CD4-positive, alpha-beta T cell (primary cell): ENCODE data around the gene OXCT1. TPM values are rescaled to one million over a fixed set of nuclear protein-coding genes. Genes with fewer than 3 reads are reported as not detected.

Experiments
- ATAC-seq: fragments of 200-7000 bp; cut with Tn5 transposase; one replicate; pipeline ENCODE4 v1.10.0; 2022; ENCODE audit warnings: mild to moderate bottlenecking; ENCODE audit not compliant: poor library complexity
- CTCF ChIA-PET: fragments of 350-600 bp; sonication (Branson Sonifier 250); formaldehyde crosslinking; loops from one replicate; lab custom pipeline; 2021; ENCODE audit warnings: antibody characterized with exemption, inconsistent platforms; lab: Charles Lee
- POLR2A ChIA-PET: fragments of 350-600 bp; sonication (Branson Sonifier 250); formaldehyde crosslinking; loops from one replicate; lab custom pipeline; 2021; ENCODE audit warnings: antibody characterized with exemption, inconsistent platforms; lab: Charles Lee
- DNase-seq, 14 experiments: peaks; one replicate each; pipeline ENCODE4 v3.0.0-alpha.2; 2013 to 2020; ENCODE audit warnings: mixed read lengths in 2 of 14
- H3K27ac ChIP-seq, 2 donors: one replicate each; pipeline versions ENCODE4 v1.5.1 to v1.7.0; 2013; ENCODE audit warnings: low read length in 2 of 2, low read depth in 1 of 2, mild to moderate bottlenecking in 1 of 2
- H3K27me3 ChIP-seq, 2 experiments: 1 replicate in 1 of 2; 2 replicates in 1 of 2; pipeline versions ENCODE4 v1.6.1 to v1.7.0; 2013; ENCODE audit warnings: low read length in 2 of 2, control low read depth in 1 of 2, mild to moderate bottlenecking in 1 of 2, moderate library complexity in 1 of 2; ENCODE audit not compliant: insufficient read depth in 2 of 2, control insufficient read depth in 1 of 2
- H3K36me3 ChIP-seq: one replicate; pipeline ENCODE4 v1.6.1; 2013; ENCODE audit warnings: low read length, control low read depth; ENCODE audit not compliant: insufficient read depth
- H3K4me1 ChIP-seq: one replicate; pipeline ENCODE4 v1.6.1; 2013; ENCODE audit warnings: low read length, control low read depth; ENCODE audit not compliant: insufficient read depth
- H3K4me3 ChIP-seq: one replicate; pipeline ENCODE4 v1.5.1; 2013; ENCODE audit warnings: mild to moderate bottlenecking, low read length, moderate library complexity
- H3K9me3 ChIP-seq, 2 experiments: 1 replicate in 1 of 2; 2 replicates in 1 of 2; pipeline versions ENCODE4 v1.6.1 to v1.7.0; 2013; ENCODE audit warnings: low read length in 2 of 2, mild to moderate bottlenecking in 2 of 2, control low read depth in 1 of 2, moderate library complexity in 1 of 2; ENCODE audit not compliant: control insufficient read depth in 1 of 2, insufficient read depth in 1 of 2
- H3K27ac Mint-ChIP-seq: one replicate; pipeline ENCODE4 v1.8.0; 2020; ENCODE audit warnings: mixed read lengths
- H3K27me3 Mint-ChIP-seq: one replicate; pipeline ENCODE4 v1.8.0; 2021; ENCODE audit warnings: mixed read lengths
- H3K36me3 Mint-ChIP-seq: one replicate; pipeline ENCODE4 v1.8.0; 2021; ENCODE audit warnings: low read depth, mixed read lengths
- H3K4me1 Mint-ChIP-seq: one replicate; pipeline ENCODE4 v1.8.0; 2021; ENCODE audit warnings: low read depth, mixed read lengths
- H3K4me3 Mint-ChIP-seq: one replicate; pipeline ENCODE4 v1.8.0; 2020; ENCODE audit warnings: mild to moderate bottlenecking, mixed read lengths
- H3K9me3 Mint-ChIP-seq: one replicate; pipeline ENCODE4 v1.8.0; 2020; ENCODE audit warnings: mixed read lengths
- CTCF ChIP-seq: fragments of 200-600 bp; IDR thresholded peaks from one replicate; pipeline ENCODE4 v1.8.0; 2022; ENCODE audit warnings: antibody characterized with exemption, mild to moderate bottlenecking
- intact Hi-C, 2 experiments: fragments of 100-400 bp; cut with DNase I in 1 of 2; cut with micrococcal nuclease in 1 of 2; formaldehyde crosslinking; loops; one replicate each; pipeline versions ENCODE4 v1.15.1 to v1.9.0; 2023 to 2025; cut with DNase I, micrococcal nuclease
- total RNA-seq, 174 experiments: library from RNA in 2 of 174; stranded (reverse) in 2 of 174; gene quantifications; one replicate each; pipeline ENCODE4 v1.2.3 and lab custom pipeline; 2021 to 2026

OXCT1 gene
- total RNA-seq, 2 experiments from 2014 or later, result 14.7 to 15.3 TPM

DNA sequence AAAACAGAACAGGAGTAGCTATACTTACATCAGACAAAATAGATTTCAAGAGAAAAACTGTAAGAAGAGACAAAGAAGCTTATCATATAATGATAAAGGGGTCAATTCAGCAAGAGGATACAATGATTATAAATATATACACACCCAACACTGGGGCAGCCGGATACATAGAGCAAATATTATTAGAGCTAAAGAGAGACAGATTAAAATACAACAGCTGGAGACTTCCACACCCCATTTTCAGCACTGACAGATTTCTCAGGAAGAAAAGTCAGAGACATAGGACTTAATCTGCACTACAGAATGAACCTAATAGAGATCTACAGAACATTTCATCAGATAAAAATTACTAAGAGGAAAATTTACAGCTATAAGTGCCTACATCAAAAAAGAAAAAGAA is 35.7 kb downstream of the OXCT1 start:
- Mint-ChIP-seq H3K27me3 (no peaks in the 10 kb centered on the region), H3K4me3 (no peak overlapping the region), H3K4me1 (peaks cover 64% of the 10 kb centered on the region), H3K36me3 (peaks cover 90% of the 10 kb centered on the region), H3K27ac (no peak overlapping the region), H3K9me3 (no peaks in the 10 kb centered on the region)
- POLR2A ChIA-PET, result no interaction called here
- intact Hi-C loops, result no loop called here
- H3K4me3 ChIP-seq, result no peak overlapping the region
- TF ChIP-seq CTCF, result no peak
- H3K36me3 ChIP-seq, result peaks cover 49% of the 10 kb centered on the region
- CTCF ChIA-PET, result interaction anchor here (2.0 kb wide), 1 partner anchor 9 kb away, joined by 9 read pairs; no protein-coding TSS in a partner anchor
- H3K27ac ChIP-seq, result no peak overlapping the region
- no peaks in the 10 kb centered on the region for H3K9me3 ChIP-seq
- no peaks in the 10 kb centered on the region for H3K27me3 ChIP-seq
- no peak for DNase-seq
- ATAC-seq, result no peak
- no peaks in the 10 kb centered on the region for H3K4me1 ChIP-seq

DNA sequence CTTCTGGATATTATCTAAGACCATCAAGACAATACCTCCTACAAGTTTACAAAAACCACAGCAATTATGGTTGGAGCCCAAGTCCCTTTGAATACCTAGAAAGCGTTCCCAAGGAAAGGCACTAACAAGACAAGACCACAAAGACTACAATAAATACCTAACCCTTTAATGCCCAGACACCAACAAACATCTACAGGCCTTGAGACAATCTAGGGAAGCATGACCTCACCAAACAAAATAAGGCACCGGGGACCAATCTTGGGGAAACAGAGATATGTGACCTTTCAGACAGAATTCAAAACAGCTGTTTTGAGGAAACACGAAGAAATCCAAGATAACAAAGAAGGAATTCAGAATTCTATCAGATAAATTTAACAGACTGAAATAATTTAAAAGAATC is 37.8 kb downstream of the OXCT1 start:
- Mint-ChIP-seq H3K27ac (no peak overlapping the region), H3K9me3 (no peaks in the 10 kb centered on the region), H3K4me3 (no peak overlapping the region), H3K27me3 (no peaks in the 10 kb centered on the region), H3K4me1 (peaks cover 56% of the 10 kb centered on the region), H3K36me3 (peaks cover 83% of the 10 kb centered on the region)
- ATAC-seq, result no peak
- CTCF ChIA-PET, result no interaction called here
- POLR2A ChIA-PET, result no interaction called here
- Histone ChIP-seq H3K4me3 (no peak overlapping the region), H3K27ac (no peak overlapping the region), H3K4me1 (no peaks in the 10 kb centered on the region), H3K9me3 (no peaks in the 10 kb centered on the region), H3K36me3 (peaks cover 42% of the 10 kb centered on the region), H3K27me3 (no peaks in the 10 kb centered on the region)
- intact Hi-C loops, result no loop called here
- no peak for DNase-seq
- TF ChIP-seq CTCF, result no peak

- H3K36me3 Mint-ChIP-seq, result peaks cover 85% of the 10 kb centered on the region
- H3K27me3 ChIP-seq, result no peaks in the 10 kb centered on the region
- no peak overlapping the region for H3K4me3 ChIP-seq
- no peak overlapping the region for H3K4me3 Mint-ChIP-seq
- no peaks in the 10 kb centered on the region for H3K9me3 ChIP-seq
- no peaks in the 10 kb centered on the region for H3K4me1 ChIP-seq
- H3K36me3 ChIP-seq, result peaks cover 48% of the 10 kb centered on the region
- no peak for DNase-seq
- no peak overlapping the region for H3K27ac Mint-ChIP-seq
- CTCF ChIA-PET, result no interaction called here
- no peak overlapping the region for H3K27ac ChIP-seq
- ATAC-seq, result no peak
- intact Hi-C loops, result no loop called here
- no peaks in the 10 kb centered on the region for H3K27me3 Mint-ChIP-seq
- no peak for TF ChIP-seq CTCF
- H3K9me3 Mint-ChIP-seq, result no peaks in the 10 kb centered on the region
- peaks cover 48% of the 10 kb centered on the region for H3K4me1 Mint-ChIP-seq
- POLR2A ChIA-PET, result no interaction called here
Observed at GRCh38 chr5:41831155-41831554, 39.1 kb downstream of the OXCT1 start.
